Calu3 (cell line): ENCODE measurements around the gene KIRREL3. TPM values are rescaled to one million over a fixed set of nuclear protein-coding genes. Genes with fewer than 3 reads are reported as not detected.

Source experiments
- BruUV-seq: library from RNA; stranded (reverse); fragments of 400-500 nt; replicated peaks from 2 replicates; lab custom pipeline; 2021; lab: Mats Ljungman, UMichigan
- CTCF ChIA-PET: fragments of 300-600 bp; sonication (Branson Sonifier 250); formaldehyde crosslinking; loops from one replicate; lab custom pipeline; 2022; ENCODE audit warnings: antibody characterized with exemption; lab: Charles Lee
- DNase-seq: peaks from one replicate; pipeline ENCODE4 v3.0.0; 2022
- H3K27ac Mint-ChIP-seq: one replicate; pipeline ENCODE4 v1.8.0; 2022; ENCODE audit warnings: mixed read lengths; ENCODE audit not compliant: unreplicated experiment
- H3K27me3 Mint-ChIP-seq: one replicate; pipeline ENCODE4 v1.8.0; 2022; ENCODE audit warnings: mixed read lengths; ENCODE audit not compliant: unreplicated experiment
- H3K36me3 Mint-ChIP-seq: one replicate; pipeline ENCODE4 v1.8.0; 2022; ENCODE audit warnings: mild to moderate bottlenecking, moderate library complexity, mixed read lengths; ENCODE audit not compliant: insufficient read depth, unreplicated experiment
- H3K4me1 Mint-ChIP-seq: one replicate; pipeline ENCODE4 v1.8.0; 2022; ENCODE audit warnings: mild to moderate bottlenecking, low read depth, mixed read lengths; ENCODE audit not compliant: unreplicated experiment
- H3K4me3 Mint-ChIP-seq: one replicate; pipeline ENCODE4 v1.8.0; 2022; ENCODE audit warnings: mild to moderate bottlenecking, low read depth, moderate library complexity, mixed read lengths; ENCODE audit not compliant: unreplicated experiment
- H3K9me3 Mint-ChIP-seq: one replicate; pipeline ENCODE4 v1.8.0; 2022; ENCODE audit warnings: low read depth, mixed read lengths; ENCODE audit not compliant: unreplicated experiment
- intact Hi-C: fragments of 100-400 bp; cut with micrococcal nuclease; formaldehyde crosslinking; loops from one replicate; pipeline ENCODE4 v1.10.0; 2022; ENCODE audit not compliant: unreplicated experiment
- total RNA-seq: library from RNA; stranded (reverse); gene quantifications from 2 replicates; pipeline ENCODE4 v1.2.3, GENCODE V29; 2022
- TF ChIP-seq, protein P1 (sequence below): fragments of 200-600 bp; IDR thresholded peaks from one replicate; pipeline ENCODE4 v1.8.0; 2022; ENCODE audit warnings: antibody characterized with exemption; ENCODE audit not compliant: unreplicated experiment

The KIRREL3 gene
- total RNA-seq, 1 experiment from 2014 or later = 0.26 TPM

DNA sequence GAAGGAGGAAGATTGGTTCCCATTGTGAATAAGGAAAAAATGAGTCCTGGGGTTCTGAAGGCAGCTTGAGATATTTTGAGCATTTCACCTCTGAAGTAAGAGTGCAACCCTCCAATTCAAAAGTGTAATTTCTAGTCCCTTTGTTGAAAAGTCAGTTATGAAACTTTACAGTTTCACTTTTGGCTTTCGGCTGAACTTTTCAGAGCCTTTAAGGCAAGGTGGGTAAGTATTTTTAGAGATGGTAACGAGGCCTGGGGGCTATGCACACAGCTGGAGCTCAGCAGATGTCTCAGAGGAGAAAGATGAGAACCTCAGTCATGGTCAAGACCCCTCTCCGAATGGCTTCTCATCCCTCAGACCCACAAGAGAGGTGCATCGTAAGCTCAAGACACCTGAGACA is 267.6 kb downstream of the KIRREL3 start:
- Mint-ChIP-seq H3K27me3 (peaks cover 43% of the 10 kb centered on the region), H3K4me3 (no peak overlapping the region), H3K27ac (no peak overlapping the region), H3K9me3 (peaks cover 5% of the 10 kb centered on the region), H3K36me3 (no peaks in the 10 kb centered on the region), H3K4me1 (no peaks in the 10 kb centered on the region)
- intact Hi-C loops = no loop called here
- DNase-seq = no peak
- BruUV-seq = no TSS peak
- TF ChIP-seq, protein P1, sequence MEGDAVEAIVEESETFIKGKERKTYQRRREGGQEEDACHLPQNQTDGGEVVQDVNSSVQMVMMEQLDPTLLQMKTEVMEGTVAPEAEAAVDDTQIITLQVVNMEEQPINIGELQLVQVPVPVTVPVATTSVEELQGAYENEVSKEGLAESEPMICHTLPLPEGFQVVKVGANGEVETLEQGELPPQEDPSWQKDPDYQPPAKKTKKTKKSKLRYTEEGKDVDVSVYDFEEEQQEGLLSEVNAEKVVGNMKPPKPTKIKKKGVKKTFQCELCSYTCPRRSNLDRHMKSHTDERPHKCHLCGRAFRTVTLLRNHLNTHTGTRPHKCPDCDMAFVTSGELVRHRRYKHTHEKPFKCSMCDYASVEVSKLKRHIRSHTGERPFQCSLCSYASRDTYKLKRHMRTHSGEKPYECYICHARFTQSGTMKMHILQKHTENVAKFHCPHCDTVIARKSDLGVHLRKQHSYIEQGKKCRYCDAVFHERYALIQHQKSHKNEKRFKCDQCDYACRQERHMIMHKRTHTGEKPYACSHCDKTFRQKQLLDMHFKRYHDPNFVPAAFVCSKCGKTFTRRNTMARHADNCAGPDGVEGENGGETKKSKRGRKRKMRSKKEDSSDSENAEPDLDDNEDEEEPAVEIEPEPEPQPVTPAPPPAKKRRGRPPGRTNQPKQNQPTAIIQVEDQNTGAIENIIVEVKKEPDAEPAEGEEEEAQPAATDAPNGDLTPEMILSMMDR = no peak
- CTCF ChIA-PET = interaction anchor here (0.6 kb wide), 1 partner anchor 795 kb away, joined by 11 read pairs; no protein-coding TSS in a partner anchor

DNA sequence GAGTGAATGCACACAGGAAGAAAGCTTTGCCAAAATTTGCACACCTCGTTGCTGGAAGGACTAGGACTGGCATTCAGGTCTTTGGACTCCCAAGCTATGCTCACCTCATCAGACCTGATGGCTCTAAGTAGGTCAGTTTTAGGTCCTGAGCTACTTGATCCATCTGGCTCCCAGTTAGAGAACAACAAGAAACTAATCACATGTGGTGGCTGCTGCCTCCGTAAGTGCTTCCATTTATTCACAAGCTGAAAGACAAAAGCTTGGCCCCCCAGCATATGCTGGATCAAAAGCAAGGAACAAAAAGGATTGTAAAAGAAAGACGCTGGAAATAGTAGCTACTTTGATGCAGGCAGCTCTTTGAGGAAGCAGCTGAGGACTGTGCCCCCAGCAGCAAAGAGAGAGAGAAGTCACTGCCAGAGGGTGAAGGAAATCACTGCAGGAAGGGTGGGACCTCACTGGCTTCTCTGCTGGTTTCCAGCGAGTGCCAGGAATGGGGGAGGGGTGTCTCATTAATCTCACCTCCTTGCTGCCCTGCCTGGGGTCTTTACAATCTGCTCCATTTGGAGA is 268.9 kb downstream of the KIRREL3 start:
- BruUV-seq = no TSS peak
- DNase-seq = no peak
- H3K27ac Mint-ChIP-seq = no peak overlapping the region
- H3K9me3 Mint-ChIP-seq = peaks cover 5% of the 10 kb centered on the region
- TF ChIP-seq, protein P1 = no peak
- no peaks in the 10 kb centered on the region for H3K4me1 Mint-ChIP-seq
- H3K27me3 Mint-ChIP-seq = peaks cover 53% of the 10 kb centered on the region
- CTCF ChIA-PET = no interaction called here
- intact Hi-C loops = no loop called here
- no peaks in the 10 kb centered on the region for H3K36me3 Mint-ChIP-seq
- H3K4me3 Mint-ChIP-seq = no peak overlapping the region

DNA sequence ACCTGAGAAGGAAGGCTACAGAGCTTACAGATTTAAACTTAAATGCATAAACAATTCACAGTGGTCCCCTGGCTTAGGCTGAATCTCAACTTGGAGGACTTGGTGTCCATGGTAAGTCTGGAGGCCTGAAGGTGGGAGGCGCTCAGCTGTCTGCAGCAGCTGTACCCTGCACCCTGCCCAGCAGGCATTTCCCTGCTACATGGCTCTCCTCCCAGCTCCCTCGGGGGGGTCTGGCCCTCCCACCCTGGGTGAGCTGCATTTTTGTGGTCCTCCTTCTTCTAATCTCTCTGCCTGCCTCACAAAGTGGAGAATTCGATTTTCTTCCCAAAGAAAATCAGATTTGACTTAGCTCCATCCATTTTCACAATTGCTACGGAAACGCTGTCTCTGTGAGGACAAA is 273.2 kb downstream of the KIRREL3 start:
- Mint-ChIP-seq H3K9me3 (peaks cover 5% of the 10 kb centered on the region), H3K27me3 (peaks cover 58% of the 10 kb centered on the region), H3K4me3 (no peak overlapping the region), H3K36me3 (no peaks in the 10 kb centered on the region), H3K4me1 (no peaks in the 10 kb centered on the region), H3K27ac (no peak overlapping the region)
- intact Hi-C loops = no loop called here
- CTCF ChIA-PET = no interaction called here
- no TSS peak for BruUV-seq
- TF ChIP-seq, protein P1 = no peak
- no peak for DNase-seq

DNA sequence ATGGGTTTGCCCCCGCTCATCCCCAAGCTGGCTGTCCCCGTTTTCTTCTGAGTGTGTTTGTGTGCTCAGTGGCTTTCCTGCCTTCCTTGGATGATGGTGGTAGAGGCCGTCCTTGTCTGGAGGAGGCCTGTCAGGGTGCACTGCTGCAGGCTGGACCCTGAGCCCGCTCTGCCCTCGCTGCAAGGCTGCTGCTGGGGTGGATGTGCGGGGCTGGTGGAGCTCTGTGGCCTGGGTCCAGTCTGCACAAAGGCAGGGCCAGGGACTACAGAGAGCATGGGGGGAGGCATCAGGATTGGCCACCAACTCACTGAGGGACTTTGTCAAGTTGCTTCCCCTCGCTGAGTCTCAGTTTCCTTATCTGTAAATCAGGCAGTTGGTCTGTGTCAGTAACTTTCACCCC is 275.0 kb downstream of the KIRREL3 start:
- no peak overlapping the region for H3K4me3 Mint-ChIP-seq
- TF ChIP-seq, protein P1 = no peak
- H3K36me3 Mint-ChIP-seq = no peaks in the 10 kb centered on the region
- DNase-seq = no peak
- no peak overlapping the region for H3K27ac Mint-ChIP-seq
- BruUV-seq = no TSS peak
- peaks cover 40% of the 10 kb centered on the region for H3K27me3 Mint-ChIP-seq
- H3K4me1 Mint-ChIP-seq = no peaks in the 10 kb centered on the region
- intact Hi-C loops = no loop called here
- CTCF ChIA-PET = no interaction called here
- peaks cover 5% of the 10 kb centered on the region for H3K9me3 Mint-ChIP-seq
